Measurements from ENCODE around the gene TRMT61B. TPM values are rescaled to one million over a fixed set of nuclear protein-coding genes. Genes with fewer than 3 reads are reported as not detected.

Gene TRMT61B
- total RNA-seq, 1 donor from 2014 or later: 13.0 TPM

- no peaks in the 10 kb centered on the region for H3K27me3 ChIP-seq (ENCODE audit: low read depth)
- peak within 1 kb of the TSS; percentile 89 for H3K27ac ChIP-seq
- ATAC-seq (peak; percentile 99 to 100), DNase-seq (peak; percentile 98)
- no peaks in the 10 kb centered on the region for H3K9me3 ChIP-seq
- TF ChIP-seq, protein P1, sequence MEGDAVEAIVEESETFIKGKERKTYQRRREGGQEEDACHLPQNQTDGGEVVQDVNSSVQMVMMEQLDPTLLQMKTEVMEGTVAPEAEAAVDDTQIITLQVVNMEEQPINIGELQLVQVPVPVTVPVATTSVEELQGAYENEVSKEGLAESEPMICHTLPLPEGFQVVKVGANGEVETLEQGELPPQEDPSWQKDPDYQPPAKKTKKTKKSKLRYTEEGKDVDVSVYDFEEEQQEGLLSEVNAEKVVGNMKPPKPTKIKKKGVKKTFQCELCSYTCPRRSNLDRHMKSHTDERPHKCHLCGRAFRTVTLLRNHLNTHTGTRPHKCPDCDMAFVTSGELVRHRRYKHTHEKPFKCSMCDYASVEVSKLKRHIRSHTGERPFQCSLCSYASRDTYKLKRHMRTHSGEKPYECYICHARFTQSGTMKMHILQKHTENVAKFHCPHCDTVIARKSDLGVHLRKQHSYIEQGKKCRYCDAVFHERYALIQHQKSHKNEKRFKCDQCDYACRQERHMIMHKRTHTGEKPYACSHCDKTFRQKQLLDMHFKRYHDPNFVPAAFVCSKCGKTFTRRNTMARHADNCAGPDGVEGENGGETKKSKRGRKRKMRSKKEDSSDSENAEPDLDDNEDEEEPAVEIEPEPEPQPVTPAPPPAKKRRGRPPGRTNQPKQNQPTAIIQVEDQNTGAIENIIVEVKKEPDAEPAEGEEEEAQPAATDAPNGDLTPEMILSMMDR (IDR thresholded peaks at IDR 0.05): no peak
- intact Hi-C loops (cut with DNase I): no loop called here
- no peaks in the 10 kb centered on the region for H3K36me3 ChIP-seq
- H3K4me1 ChIP-seq: peaks cover 30% of the 10 kb centered on the region
- peak within 1 kb of the TSS; percentile 99 for H3K4me3 ChIP-seq
Observed at GRCh38 chr2:28894470-28895188, 24.5 kb upstream of the TRMT61B start, which contains the start of gene WDR43. TSS of gene WDR43 (plus strand) at chr2:28894667. CDS start at chr2:28894699, 32 bp downstream.

DNA sequence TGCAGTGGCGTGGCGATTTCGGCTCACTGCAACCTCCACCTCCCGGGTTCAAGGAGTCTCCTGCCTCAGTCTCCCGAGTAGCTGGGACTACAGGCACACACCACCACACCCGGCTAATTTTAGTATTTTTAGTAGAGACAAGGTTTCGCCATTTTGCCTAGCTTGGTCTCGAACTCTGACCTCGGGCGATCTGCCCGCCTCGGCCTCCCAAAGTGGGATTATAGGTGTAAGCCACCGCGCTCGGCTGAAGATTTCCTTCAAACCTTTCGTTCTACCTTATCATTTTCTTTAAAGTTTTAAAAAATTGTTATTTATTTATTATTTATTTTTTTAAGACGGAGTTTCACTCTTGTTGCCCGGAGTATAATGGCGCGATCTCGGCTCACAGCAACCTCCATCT lies 23.4 kb upstream of the TRMT61B start:
- DNase-seq: no peak
- H3K4me3 ChIP-seq: no peak overlapping the region

GRCh38 chr2:28880193-28880592 lies 10.1 kb upstream of the TRMT61B start:
- ATAC-seq (no peak), DNase-seq (no peak)
- Histone ChIP-seq H3K27me3 (ENCODE audit: low read depth) (no peaks in the 10 kb centered on the region), H3K27ac (no peak overlapping the region), H3K4me3 (no peak overlapping the region), H3K4me1 (no peaks in the 10 kb centered on the region), H3K36me3 (no peaks in the 10 kb centered on the region), H3K9me3 (no peaks in the 10 kb centered on the region)
- intact Hi-C loops (cut with DNase I): no loop called here
- TF ChIP-seq, protein P1 (IDR thresholded peaks at IDR 0.05): no peak

More for the DNA sequence above, 23.4 kb upstream of the TRMT61B start:
- H3K9me3 ChIP-seq: no peaks in the 10 kb centered on the region
- no peaks in the 10 kb centered on the region for H3K27me3 ChIP-seq (ENCODE audit: low read depth)
- peaks cover 29% of the 10 kb centered on the region for H3K4me1 ChIP-seq
- TF ChIP-seq, protein P1 (IDR thresholded peaks at IDR 0.05): no peak
- intact Hi-C loops (cut with DNase I): no loop called here
- no peak overlapping the region for H3K27ac ChIP-seq
- no peaks in the 10 kb centered on the region for H3K36me3 ChIP-seq
- no peak for ATAC-seq

DNA sequence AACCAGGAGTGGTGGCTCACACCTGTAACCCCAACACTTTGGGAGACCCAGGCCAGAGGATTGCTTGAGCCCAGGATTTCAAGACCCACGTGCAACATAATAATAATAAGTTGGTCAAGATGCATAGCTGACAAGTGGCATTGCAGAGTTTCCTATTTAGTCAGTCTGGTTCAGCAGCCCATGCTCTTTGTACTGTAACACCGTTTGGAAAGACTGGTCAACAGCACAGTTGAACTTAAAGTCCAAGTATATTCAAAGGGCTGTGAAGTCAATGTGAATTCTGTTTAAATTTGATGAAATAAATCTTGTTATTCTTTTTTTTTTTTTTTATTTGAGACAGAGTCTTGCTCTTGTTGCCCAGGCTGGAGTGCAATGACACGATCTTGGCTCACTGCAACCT lies 1.5 kb upstream of the TRMT61B start:
- TF ChIP-seq, protein P1 (IDR thresholded peaks at IDR 0.05): no peak
- DNase-seq (no peak), ATAC-seq (no peak)
- no peak overlapping the region for H3K4me3 ChIP-seq
- peaks cover 29% of the 10 kb centered on the region for H3K4me1 ChIP-seq
- no peaks in the 10 kb centered on the region for H3K36me3 ChIP-seq
- no peak overlapping the region for H3K27ac ChIP-seq
- no peaks in the 10 kb centered on the region for H3K9me3 ChIP-seq
- H3K27me3 ChIP-seq (ENCODE audit: low read depth): no peaks in the 10 kb centered on the region
- intact Hi-C loops (cut with DNase I): no loop called here

- Histone ChIP-seq H3K27ac (peak overlapping the region; percentile 90), H3K4me3 (peak overlapping the region; percentile 99), H3K9me3 (no peaks in the 10 kb centered on the region), H3K27me3 (ENCODE audit: low read depth) (no peaks in the 10 kb centered on the region), H3K36me3 (no peaks in the 10 kb centered on the region), H3K4me1 (peaks cover 29% of the 10 kb centered on the region)
- ATAC-seq: peak; percentile 45 to 69
- peak; percentile 58 for DNase-seq
- intact Hi-C loops (cut with DNase I): no loop called here
- TF ChIP-seq, protein P1 (IDR thresholded peaks at IDR 0.05): no peak
Observed at GRCh38 chr2:28869494-28870145, 489 bp downstream of the TRMT61B start.

Data from lower lobe of right lung (tissue), 2 donors.